ENCODE data around the gene KRTAP10-8. TPM values are rescaled to one million over a fixed set of nuclear protein-coding genes. Genes with fewer than 3 reads are reported as not detected.

KRTAP10-8 gene
- total RNA-seq, 1 experiment from 2014 or later, result not detected

DNA sequence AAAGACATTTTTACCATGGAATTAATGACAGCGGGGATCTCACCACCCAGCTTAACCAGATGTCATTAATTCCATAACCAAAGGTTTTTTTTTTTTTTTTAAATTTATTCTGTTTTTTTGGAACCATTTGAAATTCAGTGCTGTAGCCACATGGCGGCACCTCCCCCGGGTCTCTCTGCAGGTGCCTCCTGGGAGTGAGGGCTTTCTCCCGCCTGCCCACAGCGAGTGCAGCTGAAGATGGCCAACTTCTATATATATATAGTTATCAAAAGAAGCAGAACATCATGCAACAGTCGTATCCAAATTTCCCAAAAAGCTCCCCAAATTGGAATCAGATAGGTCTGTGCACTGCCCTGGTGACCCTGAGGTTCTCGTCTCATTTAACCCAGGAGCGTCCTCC lies 3.6 kb downstream of the KRTAP10-8 start:
- CTCF ChIA-PET, result no interaction called here
- no peaks in the 10 kb centered on the region for H3K4me1 ChIP-seq (ENCODE audit: control insufficient read depth, insufficient read depth, low read length)
- no peaks in the 10 kb centered on the region; the same call in 1 of the 2 replicates for H3K9me3 ChIP-seq (ENCODE audit: control insufficient read depth, insufficient read depth, low read depth, low read length)
- TF ChIP-seq REST (IDR thresholded peaks at IDR 0.05; ENCODE audit: insufficient read depth in 1 of 2, low read depth in 2 of 2, low read length in 1 of 2) (no peak), CTCF (IDR thresholded peaks at IDR 0.05) (no peak), POLR2AphosphoS5 (IDR thresholded peaks at IDR 0.05; ENCODE audit: low read depth, low read length) (no peak), TCF7L2 (IDR thresholded peaks at IDR 0.05; ENCODE audit: low read depth, low read length) (no peak), SIN3A (IDR thresholded peaks at IDR 0.05; ENCODE audit: borderline replicate concordance, insufficient read depth, low read depth, low read length) (no peak)
- no peaks in the 10 kb centered on the region for H3K27me3 ChIP-seq (ENCODE audit: control insufficient read depth, insufficient read depth, low read length)
- H3K27ac ChIP-seq (ENCODE audit: low read length), result no peak overlapping the region
- no peak overlapping the region for H3K4me3 ChIP-seq (ENCODE audit: low read depth in 2 of 2, low read length in 2 of 2)
- ATAC-seq (no peak), DNase-seq (ENCODE audit: low read depth, low spot score) (no peak)
- POLR2A ChIA-PET, result no interaction called here
- no TSS peak for BruUV-seq (replicated peaks)
- in situ Hi-C loops (cut with HindIII; ENCODE audit: low pct_unique_long_range_greater_than_20kb, low sequenced_read_pairs), result no loop called here
- no peaks in the 10 kb centered on the region for H3K36me3 ChIP-seq (ENCODE audit: control insufficient read depth, insufficient read depth, low read length)
- intact Hi-C loops (cut with micrococcal nuclease; ENCODE audit: unreplicated experiment), result no loop called here

- DNase-seq (ENCODE audit: low read depth, low spot score) (no peak), ATAC-seq (no peak)
- TF ChIP-seq POLR2AphosphoS5 (IDR thresholded peaks at IDR 0.05; ENCODE audit: low read depth, low read length), result no peak
- no peak for TF ChIP-seq TCF7L2 (IDR thresholded peaks at IDR 0.05; ENCODE audit: low read depth, low read length)
- no peak for TF ChIP-seq CTCF (IDR thresholded peaks at IDR 0.05)
- TF ChIP-seq SIN3A (IDR thresholded peaks at IDR 0.05; ENCODE audit: borderline replicate concordance, insufficient read depth, low read depth, low read length), result no peak
- no peak for TF ChIP-seq REST (IDR thresholded peaks at IDR 0.05; ENCODE audit: insufficient read depth in 1 of 2, low read depth in 2 of 2, low read length in 1 of 2)
- in situ Hi-C loops (cut with HindIII; ENCODE audit: low pct_unique_long_range_greater_than_20kb, low sequenced_read_pairs), result no loop called here
- no peak overlapping the region for H3K4me3 ChIP-seq (ENCODE audit: low read depth in 2 of 2, low read length in 2 of 2)
- CTCF ChIA-PET, result no interaction called here
- BruUV-seq (replicated peaks), result no TSS peak
- H3K9me3 ChIP-seq (ENCODE audit: control insufficient read depth, insufficient read depth, low read depth, low read length), result no peaks in the 10 kb centered on the region; the same call in 1 of the 2 replicates
- no peaks in the 10 kb centered on the region for H3K27me3 ChIP-seq (ENCODE audit: control insufficient read depth, insufficient read depth, low read length)
- no peaks in the 10 kb centered on the region for H3K36me3 ChIP-seq (ENCODE audit: control insufficient read depth, insufficient read depth, low read length)
- no peak overlapping the region for H3K27ac ChIP-seq (ENCODE audit: low read length)
- H3K4me1 ChIP-seq (ENCODE audit: control insufficient read depth, insufficient read depth, low read length), result no peaks in the 10 kb centered on the region
- intact Hi-C loops (cut with micrococcal nuclease; ENCODE audit: unreplicated experiment), result no loop called here
- POLR2A ChIA-PET, result no interaction called here
Observed at GRCh38 chr21:44615911-44616590, 4.2 kb downstream of the KRTAP10-8 start.
